Measurements from ENCODE around the gene DCDC1. TPM values are rescaled to one million over a fixed set of nuclear protein-coding genes. Genes with fewer than 3 reads are reported as not detected.

The DCDC1 gene
- total RNA-seq, result under 1 TPM in 1 of 3 donors, not detected in 2; 0.19 TPM

- H3K27me3 Mint-ChIP-seq (ENCODE audit: low read depth), result peaks cover under 1% of the 10 kb centered on the region
- peak; percentile 95 for DNase-seq
- peaks cover 2% of the 10 kb centered on the region for H3K36me3 Mint-ChIP-seq (ENCODE audit: insufficient read depth)
- peak within 1 kb of the TSS; percentile 97 for H3K4me3 Mint-ChIP-seq
- H3K9me3 Mint-ChIP-seq, result no peaks in the 10 kb centered on the region
- ATAC-seq, result peak; percentile 99
- peaks cover 43% of the 10 kb centered on the region for H3K4me1 Mint-ChIP-seq (ENCODE audit: low read depth)
Observed at GRCh38 chr11:31369348-31370329, at the start of gene DCDC1, which contains the start of gene DNAJC24. Gene DCDC1, minus strand, starts transcription at chr11:31369739. Its CDS starts 41,459 bp downstream, at chr11:31328280. Gene DNAJC24, plus strand, starts transcription at chr11:31369860. Its CDS starts 889 bp downstream, at chr11:31370749.

GRCh38 chr11:31419138-31419537, 49.6 kb upstream of the DCDC1 start:
- no peaks in the 10 kb centered on the region for H3K4me1 Mint-ChIP-seq (ENCODE audit: low read depth)
- no peaks in the 10 kb centered on the region for H3K27me3 Mint-ChIP-seq (ENCODE audit: low read depth)
- ATAC-seq, result no peak
- no peaks in the 10 kb centered on the region for H3K9me3 Mint-ChIP-seq
- peaks cover 21% of the 10 kb centered on the region for H3K36me3 Mint-ChIP-seq (ENCODE audit: insufficient read depth)
- DNase-seq, result no peak
- no peak overlapping the region for H3K4me3 Mint-ChIP-seq

- Mint-ChIP-seq H3K9me3 (no peaks in the 10 kb centered on the region), H3K36me3 (ENCODE audit: insufficient read depth) (peaks cover 21% of the 10 kb centered on the region), H3K4me3 (no peak overlapping the region), H3K4me1 (ENCODE audit: low read depth) (no peaks in the 10 kb centered on the region), H3K27me3 (ENCODE audit: low read depth) (no peaks in the 10 kb centered on the region)
- ATAC-seq (no peak), DNase-seq (no peak)
Observed at GRCh38 chr11:31417816-31418215, 48.3 kb upstream of the DCDC1 start.

- H3K4me3 Mint-ChIP-seq, result no peak overlapping the region
- no peaks in the 10 kb centered on the region for H3K4me1 Mint-ChIP-seq (ENCODE audit: low read depth)
- DNase-seq (no peak), ATAC-seq (no peak)
- H3K9me3 Mint-ChIP-seq, result no peaks in the 10 kb centered on the region
- H3K27me3 Mint-ChIP-seq (ENCODE audit: low read depth), result no peaks in the 10 kb centered on the region
- H3K36me3 Mint-ChIP-seq (ENCODE audit: insufficient read depth), result peaks cover 21% of the 10 kb centered on the region
Observed at GRCh38 chr11:31417357-31417756, 47.8 kb upstream of the DCDC1 start.

- Mint-ChIP-seq H3K9me3 (peaks cover 6% of the 10 kb centered on the region), H3K36me3 (ENCODE audit: insufficient read depth) (peaks cover 32% of the 10 kb centered on the region), H3K4me3 (no peak overlapping the region), H3K27me3 (ENCODE audit: low read depth) (no peaks in the 10 kb centered on the region), H3K4me1 (ENCODE audit: low read depth) (no peaks in the 10 kb centered on the region)
- ATAC-seq (no peak), DNase-seq (no peak)
Observed at GRCh38 chr11:31415435-31415834, 45.9 kb upstream of the DCDC1 start.

GRCh38 chr11:31414338-31414737, 44.8 kb upstream of the DCDC1 start:
- peaks cover 6% of the 10 kb centered on the region for H3K9me3 Mint-ChIP-seq
- H3K36me3 Mint-ChIP-seq (ENCODE audit: insufficient read depth), result peaks cover 31% of the 10 kb centered on the region
- no peak overlapping the region for H3K4me3 Mint-ChIP-seq
- no peaks in the 10 kb centered on the region for H3K4me1 Mint-ChIP-seq (ENCODE audit: low read depth)
- no peaks in the 10 kb centered on the region for H3K27me3 Mint-ChIP-seq (ENCODE audit: low read depth)
- no peak for ATAC-seq
- no peak for DNase-seq

GRCh38 chr11:31412946-31413345, 43.4 kb upstream of the DCDC1 start:
- peaks cover 3% of the 10 kb centered on the region for H3K4me1 Mint-ChIP-seq (ENCODE audit: low read depth)
- H3K36me3 Mint-ChIP-seq (ENCODE audit: insufficient read depth), result peaks cover 28% of the 10 kb centered on the region
- no peak for ATAC-seq
- H3K27me3 Mint-ChIP-seq (ENCODE audit: low read depth), result no peaks in the 10 kb centered on the region
- peaks cover 6% of the 10 kb centered on the region for H3K9me3 Mint-ChIP-seq
- H3K4me3 Mint-ChIP-seq, result no peak overlapping the region
- DNase-seq, result no peak

GRCh38 chr11:31408201-31408600, 38.7 kb upstream of the DCDC1 start:
- no peak overlapping the region for H3K4me3 Mint-ChIP-seq
- peaks cover 20% of the 10 kb centered on the region for H3K36me3 Mint-ChIP-seq (ENCODE audit: insufficient read depth)
- ATAC-seq (peak in 1 of 2 donors; percentile 61), DNase-seq (no peak)
- H3K9me3 Mint-ChIP-seq, result peaks cover 6% of the 10 kb centered on the region
- H3K4me1 Mint-ChIP-seq (ENCODE audit: low read depth), result peaks cover 4% of the 10 kb centered on the region
- H3K27me3 Mint-ChIP-seq (ENCODE audit: low read depth), result no peaks in the 10 kb centered on the region

- Mint-ChIP-seq H3K36me3 (ENCODE audit: insufficient read depth) (peaks cover 22% of the 10 kb centered on the region), H3K4me3 (no peak overlapping the region), H3K27me3 (ENCODE audit: low read depth) (no peaks in the 10 kb centered on the region), H3K9me3 (no peaks in the 10 kb centered on the region), H3K4me1 (ENCODE audit: low read depth) (peaks cover 4% of the 10 kb centered on the region)
- ATAC-seq (no peak), DNase-seq (no peak)
Observed at GRCh38 chr11:31404614-31405013, 35.1 kb upstream of the DCDC1 start.

GRCh38 chr11:31397239-31397834, 27.8 kb upstream of the DCDC1 start:
- no peaks in the 10 kb centered on the region for H3K27me3 Mint-ChIP-seq (ENCODE audit: low read depth)
- ATAC-seq (no peak), DNase-seq (no peak)
- H3K4me1 Mint-ChIP-seq (ENCODE audit: low read depth), result no peaks in the 10 kb centered on the region
- no peak overlapping the region for H3K4me3 Mint-ChIP-seq
- peaks cover 24% of the 10 kb centered on the region for H3K36me3 Mint-ChIP-seq (ENCODE audit: insufficient read depth)
- no peaks in the 10 kb centered on the region for H3K9me3 Mint-ChIP-seq

GRCh38 chr11:31387379-31387778, 17.8 kb upstream of the DCDC1 start:
- peaks cover 13% of the 10 kb centered on the region for H3K9me3 Mint-ChIP-seq
- H3K36me3 Mint-ChIP-seq (ENCODE audit: insufficient read depth), result peaks cover 16% of the 10 kb centered on the region
- peaks cover 10% of the 10 kb centered on the region for H3K4me1 Mint-ChIP-seq (ENCODE audit: low read depth)
- H3K4me3 Mint-ChIP-seq, result no peak overlapping the region
- DNase-seq, result no peak
- no peak for ATAC-seq
- H3K27me3 Mint-ChIP-seq (ENCODE audit: low read depth), result no peaks in the 10 kb centered on the region

- Mint-ChIP-seq H3K4me3 (no peak overlapping the region), H3K27me3 (ENCODE audit: low read depth) (no peaks in the 10 kb centered on the region), H3K36me3 (ENCODE audit: insufficient read depth) (peaks cover 15% of the 10 kb centered on the region), H3K9me3 (no peaks in the 10 kb centered on the region), H3K4me1 (ENCODE audit: low read depth) (peaks cover 6% of the 10 kb centered on the region)
- ATAC-seq, result no peak
- no peak for DNase-seq
Observed at GRCh38 chr11:31383116-31383515, 13.6 kb upstream of the DCDC1 start.

GRCh38 chr11:31375879-31376278, 6.3 kb upstream of the DCDC1 start:
- no peaks in the 10 kb centered on the region for H3K9me3 Mint-ChIP-seq
- peak; percentile 51 to 65 for ATAC-seq
- no peak overlapping the region for H3K4me3 Mint-ChIP-seq
- peaks cover 16% of the 10 kb centered on the region for H3K36me3 Mint-ChIP-seq (ENCODE audit: insufficient read depth)
- H3K4me1 Mint-ChIP-seq (ENCODE audit: low read depth), result peaks cover 20% of the 10 kb centered on the region
- DNase-seq, result no peak
- H3K27me3 Mint-ChIP-seq (ENCODE audit: low read depth), result no peaks in the 10 kb centered on the region

- Mint-ChIP-seq H3K27me3 (ENCODE audit: low read depth) (peaks cover 2% of the 10 kb centered on the region), H3K4me1 (ENCODE audit: low read depth) (peaks cover 51% of the 10 kb centered on the region), H3K9me3 (no peaks in the 10 kb centered on the region), H3K4me3 (peak overlapping the region; percentile 6), H3K36me3 (ENCODE audit: insufficient read depth) (no peaks in the 10 kb centered on the region)
- DNase-seq, result no peak
- ATAC-seq, result no peak
Observed at GRCh38 chr11:31366795-31367194, 2.7 kb downstream of the DCDC1 start.

All from activated T-cell treated with anti-CD3 and anti-CD28 coated beads, Interleukin-2, amount 50 U/mL, for 4 hours (primary cell).